WI38 (cell line): Measurements from ENCODE around the gene PRKCB.

Experiments used
- H3K4me3 ChIP-seq: 2 replicates; pipeline ENCODE4 v1.5.1; 2011; ENCODE audit warnings: low read depth, mild to moderate bottlenecking, control low read depth, low read length
- TF ChIP-seq, protein P1 (sequence below): IDR thresholded peaks from 2 replicates; pipeline ENCODE4 v1.5.1; 2012; ENCODE audit warnings: low read depth, mild to moderate bottlenecking, control low read depth, low read length

Gene PRKCB

DNA sequence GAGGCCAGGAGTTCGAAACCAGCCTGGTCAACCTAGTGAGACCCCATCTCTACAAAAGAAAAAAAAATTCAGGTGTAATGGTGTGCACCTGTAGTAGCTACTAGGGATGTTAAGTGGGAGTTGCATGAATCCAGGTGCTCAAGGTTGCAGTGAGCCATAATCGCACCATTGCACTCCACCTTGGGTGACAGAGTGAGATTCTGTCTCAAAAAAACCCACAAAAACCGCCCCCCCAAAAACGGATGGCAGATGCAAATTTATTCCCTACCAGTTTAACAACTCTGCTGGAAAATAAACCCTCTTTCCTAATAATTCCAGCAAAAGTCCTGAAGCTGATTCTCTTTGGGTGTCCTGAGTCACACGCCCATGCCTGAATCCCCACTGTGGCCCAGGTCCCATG, 140.3 kb downstream of the PRKCB start:
- TF ChIP-seq, protein P1, sequence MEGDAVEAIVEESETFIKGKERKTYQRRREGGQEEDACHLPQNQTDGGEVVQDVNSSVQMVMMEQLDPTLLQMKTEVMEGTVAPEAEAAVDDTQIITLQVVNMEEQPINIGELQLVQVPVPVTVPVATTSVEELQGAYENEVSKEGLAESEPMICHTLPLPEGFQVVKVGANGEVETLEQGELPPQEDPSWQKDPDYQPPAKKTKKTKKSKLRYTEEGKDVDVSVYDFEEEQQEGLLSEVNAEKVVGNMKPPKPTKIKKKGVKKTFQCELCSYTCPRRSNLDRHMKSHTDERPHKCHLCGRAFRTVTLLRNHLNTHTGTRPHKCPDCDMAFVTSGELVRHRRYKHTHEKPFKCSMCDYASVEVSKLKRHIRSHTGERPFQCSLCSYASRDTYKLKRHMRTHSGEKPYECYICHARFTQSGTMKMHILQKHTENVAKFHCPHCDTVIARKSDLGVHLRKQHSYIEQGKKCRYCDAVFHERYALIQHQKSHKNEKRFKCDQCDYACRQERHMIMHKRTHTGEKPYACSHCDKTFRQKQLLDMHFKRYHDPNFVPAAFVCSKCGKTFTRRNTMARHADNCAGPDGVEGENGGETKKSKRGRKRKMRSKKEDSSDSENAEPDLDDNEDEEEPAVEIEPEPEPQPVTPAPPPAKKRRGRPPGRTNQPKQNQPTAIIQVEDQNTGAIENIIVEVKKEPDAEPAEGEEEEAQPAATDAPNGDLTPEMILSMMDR: no peak
- H3K4me3 ChIP-seq: no peak overlapping the region

DNA sequence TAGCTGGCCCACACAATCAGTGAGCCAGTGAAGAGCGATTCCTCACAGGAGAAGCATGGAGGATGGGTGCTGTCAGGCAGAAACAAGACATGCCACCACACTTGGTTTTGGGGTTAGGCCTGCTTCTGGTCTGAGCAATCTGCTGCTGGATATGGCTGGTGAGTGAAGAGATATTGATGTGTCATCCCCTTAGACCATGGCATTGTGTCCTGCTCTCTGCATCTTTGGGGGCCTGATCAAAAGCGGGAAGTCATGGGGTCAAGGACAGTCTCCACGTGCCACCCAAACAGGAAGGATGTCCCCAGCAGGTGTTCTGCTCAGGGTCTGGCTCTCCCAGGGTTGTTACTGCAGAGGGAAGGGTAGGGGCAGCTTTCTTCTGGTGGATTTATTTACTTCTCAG, 140.7 kb downstream of the PRKCB start:
- TF ChIP-seq, protein P1: no peak
- H3K4me3 ChIP-seq: no peak overlapping the region

DNA sequence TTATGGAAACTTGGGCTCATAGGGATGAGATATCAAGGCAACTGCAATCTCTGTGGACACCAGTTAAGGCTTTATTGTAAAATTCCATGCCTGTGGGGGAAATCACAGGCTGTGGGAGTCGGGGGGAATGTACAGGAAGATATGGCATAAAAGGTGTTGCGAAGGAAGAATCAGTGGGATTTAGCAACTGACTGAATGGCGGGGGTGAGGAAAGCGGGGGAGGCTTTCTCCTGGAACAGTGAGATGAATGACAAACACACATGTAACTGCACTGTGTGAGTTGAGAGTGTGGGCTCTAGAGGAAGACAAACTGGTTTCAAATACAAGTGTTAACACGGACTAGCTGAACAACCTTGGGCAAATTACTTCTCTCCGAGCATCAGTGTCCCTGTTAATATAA, 143.7 kb downstream of the PRKCB start:
- no peak overlapping the region for H3K4me3 ChIP-seq
- TF ChIP-seq, protein P1: no peak

DNA sequence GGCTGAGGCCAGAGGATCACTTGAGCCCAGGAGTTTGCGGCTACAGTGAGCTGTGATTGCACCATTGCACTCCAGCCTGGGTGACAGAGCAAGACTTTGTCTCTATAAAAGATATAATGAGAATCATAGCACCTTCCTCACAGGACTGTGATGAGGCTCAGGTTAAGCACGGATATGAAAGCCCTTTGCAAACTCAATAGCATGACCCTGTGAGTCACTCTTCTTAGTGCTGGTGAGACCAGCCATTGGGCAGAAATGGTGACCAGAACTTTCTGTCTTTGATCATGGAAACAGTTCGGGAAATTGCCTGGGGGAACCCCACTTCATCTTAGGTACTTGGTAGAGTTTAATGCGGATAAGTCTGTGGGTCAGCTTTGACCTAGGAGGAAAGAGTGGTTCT, 144.2 kb downstream of the PRKCB start:
- no peak overlapping the region for H3K4me3 ChIP-seq
- TF ChIP-seq, protein P1: no peak

DNA sequence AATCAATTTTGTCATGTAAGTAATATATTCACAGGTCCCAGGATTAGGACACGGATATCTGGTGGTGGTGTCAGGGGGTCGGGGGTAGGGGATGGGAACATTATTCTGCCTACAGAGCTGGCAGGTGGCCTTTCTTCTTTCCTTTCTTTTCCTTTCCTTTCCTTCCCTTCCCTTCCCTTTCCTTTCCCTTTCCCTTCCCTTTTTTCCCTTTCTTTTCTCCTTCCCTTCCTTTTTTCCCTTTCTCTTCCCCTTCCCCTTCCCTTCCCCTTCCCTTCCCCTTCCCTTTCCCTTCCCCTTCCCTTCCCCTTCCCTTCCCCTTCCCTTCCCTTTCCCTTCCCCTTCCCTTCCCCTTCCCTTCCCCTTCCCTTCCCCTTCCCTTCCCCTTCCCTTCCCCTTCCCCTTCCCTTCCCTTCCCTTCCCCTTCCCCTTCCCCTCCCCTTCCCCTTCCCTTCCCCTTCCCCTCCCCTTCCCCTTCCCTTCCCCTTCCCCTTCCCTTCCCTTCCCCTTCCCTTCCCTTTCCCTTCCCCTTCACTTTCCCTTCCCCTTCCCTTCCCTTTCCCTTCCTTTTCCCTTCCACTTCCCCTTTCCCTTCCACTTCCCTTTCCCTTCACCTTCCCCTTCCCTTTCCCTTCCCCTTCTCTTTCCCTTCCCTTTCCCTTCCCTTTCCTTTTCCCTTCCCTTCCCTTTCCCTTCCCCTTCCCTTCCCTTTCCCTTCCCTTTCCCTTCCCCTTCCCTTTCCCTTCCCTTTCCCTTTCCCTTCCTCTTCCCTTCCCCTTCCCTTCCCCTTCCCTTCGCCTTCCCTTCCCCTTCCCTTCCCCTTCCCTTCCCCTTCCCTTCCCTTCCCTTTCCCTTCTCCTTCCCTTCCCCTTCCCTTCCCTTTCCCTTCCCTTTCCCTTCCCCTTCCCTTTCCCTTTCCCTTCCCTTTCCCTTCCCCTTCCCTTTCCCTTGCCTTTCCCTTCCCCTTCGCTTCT, 145.9 kb downstream of the PRKCB start:
- no peak overlapping the region for H3K4me3 ChIP-seq
- TF ChIP-seq, protein P1: no peak

DNA sequence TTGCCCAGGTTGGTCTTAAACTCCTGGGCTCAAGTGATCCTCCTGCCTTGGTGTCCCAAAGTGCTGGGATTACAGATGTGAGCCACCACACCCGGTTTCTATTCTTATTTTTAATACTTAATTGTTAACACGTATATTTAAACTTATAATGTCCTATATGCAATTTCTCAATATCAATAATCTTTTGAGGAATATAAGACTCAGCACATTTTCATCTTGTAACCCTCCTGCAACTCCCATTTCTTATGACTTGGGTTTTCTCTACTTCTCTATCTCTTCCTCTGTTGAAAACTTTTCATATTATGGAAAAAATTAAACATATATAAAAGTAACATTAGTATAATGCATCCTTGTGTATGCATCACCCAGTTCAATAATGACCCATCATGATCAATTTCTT, 150.7 kb downstream of the PRKCB start:
- TF ChIP-seq, protein P1: no peak
- no peak overlapping the region for H3K4me3 ChIP-seq

DNA sequence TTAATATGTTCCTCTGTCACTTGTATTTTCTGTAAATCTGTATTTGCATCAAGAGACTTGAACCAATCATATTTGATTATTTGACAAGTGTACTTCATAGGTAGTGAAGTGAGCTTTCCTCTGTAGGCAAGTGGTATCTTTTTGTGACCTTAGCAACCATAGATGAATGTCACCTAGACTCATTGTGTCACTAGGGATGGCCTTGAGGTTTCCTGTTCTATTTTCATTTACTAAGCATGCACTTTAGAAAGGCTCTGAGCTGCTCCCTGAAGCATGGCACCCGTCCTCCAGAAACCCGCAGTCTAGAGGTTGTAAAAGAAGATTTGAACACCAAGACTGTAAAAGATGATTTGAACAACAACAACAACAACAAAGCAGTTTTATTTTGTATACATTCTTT, 151.7 kb downstream of the PRKCB start:
- TF ChIP-seq, protein P1: no peak
- H3K4me3 ChIP-seq: no peak overlapping the region
